M059J (cell line): Measurements from ENCODE around the gene HOXD4. TPM values are rescaled to one million over a fixed set of nuclear protein-coding genes. Genes with fewer than 3 reads are reported as not detected.
A peak's percentile ranks its signal among the peaks of the same experiment; 100 is the strongest.

Experiments used
- DNase-seq: peaks from one replicate; pipeline ENCODE4 v3.0.0-alpha.2; 2012; ENCODE audit warnings: low read depth
- total RNA-seq: library from RNA; depleted of rRNA; stranded (reverse); fragments of >200 nt; shearing (Covaris generic); gene quantifications from 2 replicates; pipeline ENCODE4 v1.2.3, GENCODE V29; 2014

The HOXD4 gene
- total RNA-seq, 1 experiment from 2014 or later: 0.05 TPM

GRCh38 chr2:176156807-176157498 lies 5.6 kb downstream of the HOXD4 start, which contains the start of gene HOXD3:
TSS of gene HOXD3 (plus strand) at chr2:176157307. CDS start at chr2:176169115, 11,808 bp downstream.
- DNase-seq: no peak

- no peak for DNase-seq
Observed at GRCh38 chr2:176157499-176158185, 6.3 kb downstream of the HOXD4 start.

- no peak for DNase-seq
Observed at GRCh38 chr2:176158186-176158591, 6.8 kb downstream of the HOXD4 start.

GRCh38 chr2:176158855-176159662 lies 7.7 kb downstream of the HOXD4 start:
- no peak for DNase-seq

- DNase-seq: no peak
Observed at GRCh38 chr2:176159663-176160250, 8.4 kb downstream of the HOXD4 start.

GRCh38 chr2:176160251-176160985 lies 9.1 kb downstream of the HOXD4 start:
- DNase-seq: no peak

GRCh38 chr2:176160986-176161824 lies 9.9 kb downstream of the HOXD4 start:
- no peak for DNase-seq

- no peak for DNase-seq
Observed at GRCh38 chr2:176161825-176162626, 10.7 kb downstream of the HOXD4 start.

GRCh38 chr2:176162911-176163671 lies 11.7 kb downstream of the HOXD4 start:
- DNase-seq: no peak

GRCh38 chr2:176163672-176164056 lies 12.3 kb downstream of the HOXD4 start:
- no peak for DNase-seq

- DNase-seq: no peak
Observed at GRCh38 chr2:176164201-176164600, 12.9 kb downstream of the HOXD4 start.

GRCh38 chr2:176164611-176165369 lies 13.4 kb downstream of the HOXD4 start:
- DNase-seq: peak; percentile 30

GRCh38 chr2:176165370-176166050 lies 14.2 kb downstream of the HOXD4 start:
- DNase-seq: peak; percentile 43

GRCh38 chr2:176166272-176166671 lies 14.9 kb downstream of the HOXD4 start:
- no peak for DNase-seq

GRCh38 chr2:176167398-176167797 lies 16.0 kb downstream of the HOXD4 start:
- no peak for DNase-seq

GRCh38 chr2:176169181-176169580 lies 17.8 kb downstream of the HOXD4 start:
- DNase-seq: no peak

GRCh38 chr2:176169711-176170110 lies 18.4 kb downstream of the HOXD4 start:
- DNase-seq: no peak
